ENCODE data around the gene OR14C36.
"Not testable (repeated sequence)": the region's sequence is repeated elsewhere in the genome, so short reads cannot be mapped to it uniquely, and the experiment has no call there.

Gene OR14C36

GRCh38 chr1:248348475-248348874 lies at the start of gene OR14C36:
OR14C36 (plus strand) TSS chr1:248348775; CDS start chr1:248348775, 0 bp downstream.
- no peak for DNase-seq (ENCODE audit: low read depth in 3 of 3)

- no peak for DNase-seq (ENCODE audit: low read depth in 3 of 3)
Observed at GRCh38 chr1:248303324-248303723, 45.3 kb upstream of the OR14C36 start, which contains the start of gene OR2T12. OR2T12 (minus strand) TSS chr1:248303424; CDS start chr1:248295578, 7,846 bp downstream.

GRCh38 chr1:248305672-248306071 lies 42.9 kb upstream of the OR14C36 start:
- DNase-seq (ENCODE audit: low read depth in 3 of 3) = not testable (repeated sequence)

- no peak for DNase-seq (ENCODE audit: low read depth in 3 of 3)
Observed at GRCh38 chr1:248306103-248306502, 42.5 kb upstream of the OR14C36 start.

GRCh38 chr1:248306740-248307139 lies 41.8 kb upstream of the OR14C36 start:
- not testable (repeated sequence) for DNase-seq (ENCODE audit: low read depth in 3 of 3)

GRCh38 chr1:248316796-248317195 lies 31.8 kb upstream of the OR14C36 start:
- DNase-seq (ENCODE audit: low read depth in 3 of 3) = no peak

- no peak for DNase-seq (ENCODE audit: low read depth in 3 of 3)
Observed at GRCh38 chr1:248324468-248324867, 24.1 kb upstream of the OR14C36 start, which contains the start of gene OR2M7. OR2M7 (minus strand) TSS chr1:248324568; CDS start chr1:248324568, 0 bp downstream.

GRCh38 chr1:248343451-248343850 lies 5.1 kb upstream of the OR14C36 start:
- DNase-seq (ENCODE audit: low read depth in 3 of 3) = no peak

GRCh38 chr1:248359415-248359814 lies 10.8 kb downstream of the OR14C36 start:
- no peak for DNase-seq (ENCODE audit: low read depth in 3 of 3)

GRCh38 chr1:248361121-248361715 lies 12.6 kb downstream of the OR14C36 start, which contains the start of gene OR2T4:
OR2T4 (plus strand) TSS chr1:248361665; CDS start chr1:248361665, 0 bp downstream.
- DNase-seq (ENCODE audit: low read depth in 3 of 3) = no peak

GRCh38 chr1:248366609-248367008 lies 18.0 kb downstream of the OR14C36 start:
- DNase-seq (ENCODE audit: low read depth in 3 of 3) = no peak

- no peak for DNase-seq (ENCODE audit: low read depth in 3 of 3)
Observed at GRCh38 chr1:248372394-248372793, 23.8 kb downstream of the OR14C36 start.

- DNase-seq (ENCODE audit: low read depth in 3 of 3) = no peak
Observed at GRCh38 chr1:248373761-248374160, 25.2 kb downstream of the OR14C36 start.

GRCh38 chr1:248375446-248375845 lies 26.9 kb downstream of the OR14C36 start, which contains the start of gene OR2T6:
OR2T6 (plus strand) TSS chr1:248375746; CDS start chr1:248387609, 11,863 bp downstream.
- DNase-seq (ENCODE audit: low read depth in 3 of 3) = no peak

GRCh38 chr1:248376916-248377315 lies 28.3 kb downstream of the OR14C36 start:
- DNase-seq (ENCODE audit: low read depth in 3 of 3) = no peak

- DNase-seq (ENCODE audit: low read depth in 3 of 3) = no peak
Observed at GRCh38 chr1:248380854-248381253, 32.3 kb downstream of the OR14C36 start.

- no peak for DNase-seq (ENCODE audit: low read depth in 3 of 3)
Observed at GRCh38 chr1:248388426-248388825, 39.9 kb downstream of the OR14C36 start.

- no peak for DNase-seq (ENCODE audit: low read depth in 3 of 3)
Observed at GRCh38 chr1:248393050-248393449, 44.5 kb downstream of the OR14C36 start.
